Sigmoid colon (tissue), 4 donors: ENCODE results near the gene GAS2L1.

Experiments
- POLR2AphosphoS5 ChIP-seq, 4 donors: sonication (generic); formaldehyde crosslinking; IDR thresholded peaks; one replicate each; pipeline ENCODE4 v1.6.1; 2017; ENCODE audit warnings: antibody characterized with exemption in 4 of 4
- TF ChIP-seq, protein P1 (sequence below), 4 experiments: fragments of 450-650 bp in 3 of 4; fragments of 200-600 bp in 1 of 4; IDR thresholded peaks; one replicate each; pipeline ENCODE4 v1.5.1; 2016 to 2019; ENCODE audit warnings: antibody characterized with exemption in 4 of 4, mild to moderate bottlenecking in 3 of 4, moderate library complexity in 2 of 4

- no peak for TF ChIP-seq POLR2AphosphoS5 (IDR thresholded peaks at IDR 0.05)
- TF ChIP-seq, protein P1, sequence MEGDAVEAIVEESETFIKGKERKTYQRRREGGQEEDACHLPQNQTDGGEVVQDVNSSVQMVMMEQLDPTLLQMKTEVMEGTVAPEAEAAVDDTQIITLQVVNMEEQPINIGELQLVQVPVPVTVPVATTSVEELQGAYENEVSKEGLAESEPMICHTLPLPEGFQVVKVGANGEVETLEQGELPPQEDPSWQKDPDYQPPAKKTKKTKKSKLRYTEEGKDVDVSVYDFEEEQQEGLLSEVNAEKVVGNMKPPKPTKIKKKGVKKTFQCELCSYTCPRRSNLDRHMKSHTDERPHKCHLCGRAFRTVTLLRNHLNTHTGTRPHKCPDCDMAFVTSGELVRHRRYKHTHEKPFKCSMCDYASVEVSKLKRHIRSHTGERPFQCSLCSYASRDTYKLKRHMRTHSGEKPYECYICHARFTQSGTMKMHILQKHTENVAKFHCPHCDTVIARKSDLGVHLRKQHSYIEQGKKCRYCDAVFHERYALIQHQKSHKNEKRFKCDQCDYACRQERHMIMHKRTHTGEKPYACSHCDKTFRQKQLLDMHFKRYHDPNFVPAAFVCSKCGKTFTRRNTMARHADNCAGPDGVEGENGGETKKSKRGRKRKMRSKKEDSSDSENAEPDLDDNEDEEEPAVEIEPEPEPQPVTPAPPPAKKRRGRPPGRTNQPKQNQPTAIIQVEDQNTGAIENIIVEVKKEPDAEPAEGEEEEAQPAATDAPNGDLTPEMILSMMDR (IDR thresholded peaks at IDR 0.05), result no peak
Measured at GRCh38 chr22:29334148-29334547, 27.7 kb downstream of the GAS2L1 start.
